HG03558 (cell line): ENCODE data around the gene POLR2J3.
A peak's percentile ranks its signal among the peaks of the same experiment; 100 is the strongest.
"Not testable (repeated sequence)": the region's sequence is repeated elsewhere in the genome, so short reads cannot be mapped to it uniquely, and the experiment has no call there.

Source experiments
- ATAC-seq: cut with Tn5 transposase; IDR thresholded peaks from one replicate; pipeline ENCODE4 v1.9.1; 2021; ENCODE audit warnings: moderate number of reproducible peaks; ENCODE audit not compliant: unreplicated experiment; ENCODE audit errors: extremely low read depth

The POLR2J3 gene

DNA sequence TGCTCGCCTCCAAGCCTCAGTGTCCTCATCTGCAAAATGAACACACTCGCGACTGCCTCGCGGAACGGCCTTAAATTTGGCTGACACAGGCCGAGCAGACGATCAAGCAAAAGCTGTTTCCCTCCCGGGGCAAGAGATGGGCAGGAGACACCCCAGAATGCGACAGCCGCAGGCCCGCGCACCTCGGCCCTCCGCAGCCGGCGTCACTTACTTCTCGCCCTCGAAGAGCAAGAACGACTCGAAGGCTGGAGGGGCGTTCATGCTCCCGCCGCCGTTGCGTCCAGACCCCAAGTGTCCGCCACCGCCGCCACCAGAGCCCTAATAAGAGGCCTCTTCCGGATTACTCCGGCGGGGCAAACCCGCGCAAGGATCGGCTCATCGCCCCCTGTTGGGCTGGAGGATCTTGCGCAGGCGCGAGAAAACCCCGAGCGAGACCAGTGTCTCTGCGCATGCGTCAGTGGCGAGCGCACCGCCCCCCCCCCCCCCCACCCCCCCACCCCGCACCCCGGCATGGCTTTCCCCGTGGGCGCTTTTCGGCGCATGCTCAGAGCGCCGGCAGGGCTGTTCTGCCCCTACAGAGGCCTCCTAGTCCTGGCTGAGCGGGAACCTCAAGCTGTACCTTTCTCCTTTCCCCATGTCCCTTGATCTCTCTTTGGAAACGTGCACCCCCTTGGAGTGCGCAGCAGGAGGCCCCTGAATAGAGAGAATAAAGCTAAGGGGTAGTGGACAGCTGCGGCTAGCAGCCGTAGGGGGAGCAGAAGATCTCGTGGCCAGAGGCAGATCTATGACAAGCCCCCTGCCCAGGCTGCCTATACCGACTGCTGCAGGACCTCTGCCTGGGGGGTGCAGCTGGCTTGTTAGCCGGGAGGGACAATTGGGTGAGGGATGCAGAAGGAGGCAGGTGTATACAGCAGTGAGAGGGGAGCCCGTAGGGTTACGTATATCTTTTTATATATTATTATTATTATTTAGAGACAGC, at the start of gene POLR2J3:
Gene POLR2J3 (minus strand): TSS at position 323 of the 979 bp plus-strand sequence. CDS start 62 bp downstream, at position 261.
- peak; percentile 77 for ATAC-seq

DNA sequence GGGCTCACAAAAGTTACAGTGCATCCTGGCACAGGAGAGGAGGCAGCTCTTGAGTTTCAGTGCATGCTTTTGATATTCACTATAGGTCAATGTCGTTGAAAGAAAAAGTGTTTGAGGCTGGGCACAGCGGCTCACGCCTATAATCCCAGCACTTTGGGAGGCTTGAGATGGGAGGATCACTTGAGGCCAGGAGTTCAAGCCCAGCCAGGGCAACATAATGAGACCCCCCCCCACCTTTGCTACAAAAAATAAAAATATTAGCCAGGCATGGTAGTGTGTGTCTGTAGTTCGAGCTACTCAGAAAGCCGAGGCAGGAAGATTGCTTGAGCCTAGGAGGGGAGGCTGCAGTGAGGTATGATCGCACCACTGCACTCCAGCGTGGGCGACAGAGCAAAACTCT, 45.7 kb upstream of the POLR2J3 start:
- ATAC-seq, result not testable (repeated sequence)

DNA sequence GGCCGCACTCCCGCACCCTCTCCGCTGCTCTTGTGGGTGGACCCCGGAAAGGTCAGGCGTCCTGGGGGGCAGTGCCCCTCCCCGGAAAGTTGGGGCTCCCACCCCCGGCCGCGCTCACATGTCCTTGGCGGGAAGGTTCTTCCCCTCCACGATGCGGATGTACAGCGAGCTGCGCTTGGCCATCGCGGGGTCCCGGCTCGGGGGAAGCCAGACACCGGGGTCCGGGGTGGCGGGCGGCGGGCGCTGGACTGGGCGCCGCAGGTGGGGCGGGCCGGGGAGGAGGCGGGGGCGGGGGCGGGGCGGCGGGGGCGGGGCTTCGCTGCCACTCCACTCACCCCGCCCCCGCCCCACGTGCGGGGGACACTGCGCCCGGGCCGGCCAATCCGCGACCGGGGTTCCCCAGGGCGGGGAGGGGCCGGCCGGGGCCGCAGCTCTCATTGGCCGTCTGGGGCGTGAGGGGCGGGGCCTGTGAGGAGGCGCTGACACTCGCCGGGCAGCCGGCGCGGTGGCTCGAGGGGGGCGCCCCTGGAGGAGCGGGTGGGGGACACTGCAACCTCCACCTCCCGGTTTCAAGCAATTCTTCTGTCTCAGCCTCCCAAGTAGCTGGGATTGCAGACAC, 44.2 kb upstream of the POLR2J3 start, which contains the start of gene RASA4:
Gene RASA4 (minus strand): TSS at position 250 of the 619 bp plus-strand sequence. CDS start 67 bp downstream, at position 183.
- peak; percentile 28 for ATAC-seq

DNA sequence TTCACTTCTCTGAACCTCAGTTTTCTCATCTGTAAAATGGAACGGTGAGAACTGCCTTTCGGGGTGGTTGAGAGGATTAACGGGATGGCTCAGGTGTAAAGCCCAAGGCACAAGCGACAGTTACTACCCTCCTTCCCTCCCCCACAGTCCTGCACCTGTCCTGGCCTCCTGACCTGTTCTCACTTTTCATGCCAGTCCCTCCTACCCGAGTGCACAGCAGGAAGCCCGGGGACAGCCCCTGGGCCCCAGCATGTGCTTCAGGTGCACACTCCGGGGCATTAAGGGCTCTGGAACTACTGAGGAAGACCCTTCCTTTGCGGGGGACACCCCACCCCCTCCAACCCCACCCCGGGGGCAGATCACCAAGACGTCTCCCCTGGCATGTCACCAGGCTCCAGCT, 43.5 kb upstream of the POLR2J3 start:
- not testable (repeated sequence) for ATAC-seq

DNA sequence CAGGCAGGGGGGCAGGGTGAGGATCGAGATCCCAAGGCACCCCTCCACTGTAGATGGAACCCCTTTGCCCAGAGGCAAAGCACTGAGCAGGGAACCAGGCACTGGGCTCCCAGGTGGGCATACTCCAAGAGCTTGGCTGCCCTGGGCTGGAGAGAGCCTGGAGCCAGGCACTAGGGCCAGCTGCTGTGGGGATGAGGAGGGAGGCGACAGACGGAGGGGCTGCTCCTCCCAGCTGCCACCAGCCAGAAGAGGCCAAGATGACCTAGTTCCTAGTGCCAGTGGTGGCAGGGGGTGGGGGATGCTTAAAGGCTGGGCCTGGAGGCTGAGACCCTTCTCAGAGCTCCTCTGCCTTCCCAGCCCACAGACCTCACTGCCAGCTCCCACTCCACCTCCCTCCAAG, 42.5 kb upstream of the POLR2J3 start:
- not testable (repeated sequence) for ATAC-seq

DNA sequence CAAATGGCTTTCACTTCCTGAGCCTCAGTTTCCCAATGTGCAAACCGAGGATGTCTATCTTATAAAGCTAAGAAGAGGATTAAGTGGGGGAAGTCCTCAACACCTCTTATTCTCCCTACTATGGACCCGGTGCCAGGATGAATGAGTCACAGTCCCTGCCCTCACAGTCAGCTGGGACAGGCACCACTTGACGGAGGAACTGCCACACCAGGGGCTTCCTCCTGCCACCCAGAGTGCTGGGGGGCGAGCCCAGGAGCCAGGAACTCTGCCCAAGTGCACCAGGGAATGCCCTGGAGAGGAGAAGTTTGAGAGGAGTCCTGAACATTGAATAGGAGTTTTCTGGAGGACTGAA, 41.9 kb upstream of the POLR2J3 start:
- peak; percentile 16 for ATAC-seq

DNA sequence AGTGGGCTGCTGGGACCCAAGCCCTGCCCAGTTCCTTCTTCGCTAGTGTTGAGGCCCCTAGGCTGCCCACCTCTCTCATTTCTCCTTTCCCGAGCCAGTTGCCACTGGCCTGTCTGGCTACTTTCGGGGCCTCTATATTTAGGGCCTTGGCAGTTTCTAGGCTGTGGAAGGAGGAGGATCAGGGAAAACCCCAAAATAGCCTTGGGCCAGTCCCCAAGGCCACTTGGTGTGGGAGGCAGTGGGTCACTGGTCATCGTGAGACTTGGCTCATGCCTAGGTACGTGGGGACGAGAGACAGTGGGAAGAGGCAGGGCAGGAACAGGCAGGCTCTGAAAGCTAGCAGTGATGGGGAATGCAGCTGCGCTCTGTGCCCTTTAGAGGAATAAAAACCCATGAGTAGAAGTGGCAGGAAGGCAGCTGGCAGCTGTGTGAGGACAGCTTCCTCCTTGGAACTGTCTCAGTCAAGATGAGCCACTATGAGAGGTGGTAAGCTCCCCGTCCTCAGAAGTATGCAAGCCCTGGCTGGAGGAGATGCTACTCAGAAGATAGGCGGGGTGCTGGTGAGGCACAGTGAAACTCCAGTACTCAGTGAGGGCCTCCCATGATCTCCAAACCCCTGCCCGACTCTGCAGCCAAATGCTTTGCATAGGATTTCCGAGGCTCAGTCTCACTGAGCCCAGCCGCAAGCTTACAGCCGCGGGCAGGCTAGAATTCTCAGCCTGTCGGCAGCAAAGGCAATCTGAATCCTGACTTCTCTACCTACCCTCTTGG, 41.4 kb upstream of the POLR2J3 start:
- peak; percentile 38 for ATAC-seq

DNA sequence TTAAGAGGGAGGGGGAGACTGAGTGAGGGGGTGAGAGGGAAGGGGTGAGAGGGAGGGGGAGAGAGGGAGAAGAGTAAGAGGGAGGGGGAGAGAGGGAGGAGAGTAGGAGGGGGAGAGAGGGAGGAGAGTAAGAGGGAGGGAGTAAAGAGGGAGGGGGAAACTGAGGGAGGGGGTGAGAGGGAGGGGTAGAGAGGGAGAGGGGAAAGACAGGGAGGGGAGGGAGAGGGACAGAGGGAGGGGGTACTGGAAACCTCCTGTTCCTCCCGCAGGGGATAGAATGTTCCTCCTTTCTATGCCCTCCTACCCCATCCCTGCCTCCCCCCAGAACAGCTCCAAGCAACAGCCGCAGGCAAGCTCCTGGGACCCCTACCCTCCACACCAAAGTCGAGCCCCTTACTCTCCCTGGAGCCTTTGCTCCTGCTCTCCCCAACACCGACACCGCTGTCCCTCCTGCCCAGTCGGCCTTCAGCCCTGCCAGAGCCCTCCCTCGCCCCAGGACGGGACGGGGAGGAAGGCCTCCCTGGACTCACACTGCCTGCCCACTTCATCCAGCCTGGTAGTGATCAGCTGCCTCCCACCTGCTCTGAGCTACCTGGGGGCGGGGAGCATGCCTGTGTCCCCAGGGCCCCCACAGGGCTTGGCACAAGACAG, 39.4 kb upstream of the POLR2J3 start:
- not testable (repeated sequence) for ATAC-seq

DNA sequence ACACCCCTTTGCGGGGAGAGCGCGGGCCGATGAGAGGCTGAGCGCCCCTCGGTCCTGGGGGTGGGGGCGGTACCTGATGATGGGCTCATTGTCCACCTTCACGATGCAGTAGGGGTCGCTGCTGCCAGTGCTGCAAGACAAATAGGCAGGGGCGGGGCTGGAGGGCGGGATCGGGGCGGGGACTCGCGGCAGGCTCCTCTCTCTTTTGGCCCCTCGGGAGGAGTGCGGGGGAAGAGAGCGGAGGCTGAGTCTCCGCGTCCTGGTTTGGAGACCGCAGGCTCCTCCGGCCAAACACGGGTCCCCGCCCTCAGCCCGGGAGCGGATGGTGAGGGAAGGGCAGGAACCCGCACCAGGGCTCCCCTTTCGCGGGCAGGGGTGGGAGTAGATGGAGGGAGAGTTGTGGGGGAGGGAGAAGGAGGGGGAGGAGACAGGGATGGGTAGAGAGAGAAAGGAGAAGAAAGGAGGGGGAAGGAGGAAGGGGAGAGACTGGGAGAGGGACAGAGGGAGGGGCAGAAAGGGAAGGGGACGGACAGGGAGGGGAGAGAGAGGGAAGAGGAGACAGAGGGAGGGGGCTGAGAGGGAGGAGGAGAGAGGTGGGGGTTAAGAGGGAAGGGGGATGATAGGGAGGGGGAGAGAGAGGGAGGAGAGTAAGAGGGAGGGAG, 38.8 kb upstream of the POLR2J3 start:
- not testable (repeated sequence) for ATAC-seq

DNA sequence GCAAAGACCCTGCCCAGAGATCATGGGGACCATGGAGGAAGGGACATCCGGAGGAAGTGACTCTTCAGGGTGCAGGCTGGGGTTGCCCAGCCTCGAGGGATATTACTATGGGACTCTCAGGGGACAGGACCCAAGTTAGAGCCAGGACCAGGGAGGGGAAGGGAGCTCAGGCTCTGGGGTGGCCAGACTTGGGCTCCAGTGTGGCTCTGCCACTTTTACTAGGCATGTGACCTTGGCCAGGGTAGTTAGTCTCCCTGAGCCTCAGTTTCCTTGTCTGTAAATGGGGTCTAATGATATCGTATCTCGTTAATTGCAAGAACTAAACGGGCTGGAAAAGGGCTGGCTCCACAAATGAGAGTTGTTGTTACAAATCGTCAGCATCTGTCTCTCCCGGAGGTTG, 38.1 kb upstream of the POLR2J3 start:
- not testable (repeated sequence) for ATAC-seq

DNA sequence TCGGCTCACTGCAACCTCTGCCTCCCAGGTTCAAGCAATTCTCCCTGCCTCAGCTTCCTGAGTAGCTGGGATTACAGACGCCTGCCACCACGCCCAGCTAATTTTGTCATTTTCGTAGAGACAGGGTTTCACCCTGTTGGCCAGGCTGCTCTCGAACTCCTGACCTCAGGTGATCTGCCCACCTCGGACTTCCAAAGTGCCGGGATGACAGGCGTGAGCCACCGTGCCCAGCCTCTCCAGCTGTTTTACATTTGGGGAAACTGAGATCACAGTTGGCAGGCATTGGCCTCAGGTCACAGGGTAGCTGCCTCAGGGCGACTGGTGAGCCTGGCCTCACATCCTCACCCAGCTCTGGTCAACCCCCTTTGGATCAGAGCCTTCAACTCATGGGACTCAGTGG, 37.4 kb upstream of the POLR2J3 start:
- not testable (repeated sequence) for ATAC-seq

DNA sequence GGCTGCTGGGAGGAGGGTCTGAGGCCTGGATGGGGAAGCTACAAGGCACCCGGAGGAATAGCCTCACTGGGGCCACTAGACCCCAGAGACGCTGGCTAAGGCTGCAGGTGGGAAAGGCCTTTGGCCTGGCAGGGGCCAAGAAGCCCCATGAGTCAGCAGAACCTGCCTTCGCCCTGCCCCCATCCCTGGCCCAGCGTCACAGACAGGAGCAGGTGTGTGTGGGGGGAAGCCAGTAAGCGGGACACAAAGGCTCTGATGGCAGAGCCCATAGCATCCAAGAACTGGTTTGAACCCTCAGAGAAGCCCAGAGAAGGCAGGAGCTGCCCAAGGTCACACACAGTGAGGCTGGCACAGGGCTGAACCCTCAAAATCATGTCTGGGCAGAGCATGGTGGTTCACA, 34.5 kb upstream of the POLR2J3 start:
- ATAC-seq, result not testable (repeated sequence)

DNA sequence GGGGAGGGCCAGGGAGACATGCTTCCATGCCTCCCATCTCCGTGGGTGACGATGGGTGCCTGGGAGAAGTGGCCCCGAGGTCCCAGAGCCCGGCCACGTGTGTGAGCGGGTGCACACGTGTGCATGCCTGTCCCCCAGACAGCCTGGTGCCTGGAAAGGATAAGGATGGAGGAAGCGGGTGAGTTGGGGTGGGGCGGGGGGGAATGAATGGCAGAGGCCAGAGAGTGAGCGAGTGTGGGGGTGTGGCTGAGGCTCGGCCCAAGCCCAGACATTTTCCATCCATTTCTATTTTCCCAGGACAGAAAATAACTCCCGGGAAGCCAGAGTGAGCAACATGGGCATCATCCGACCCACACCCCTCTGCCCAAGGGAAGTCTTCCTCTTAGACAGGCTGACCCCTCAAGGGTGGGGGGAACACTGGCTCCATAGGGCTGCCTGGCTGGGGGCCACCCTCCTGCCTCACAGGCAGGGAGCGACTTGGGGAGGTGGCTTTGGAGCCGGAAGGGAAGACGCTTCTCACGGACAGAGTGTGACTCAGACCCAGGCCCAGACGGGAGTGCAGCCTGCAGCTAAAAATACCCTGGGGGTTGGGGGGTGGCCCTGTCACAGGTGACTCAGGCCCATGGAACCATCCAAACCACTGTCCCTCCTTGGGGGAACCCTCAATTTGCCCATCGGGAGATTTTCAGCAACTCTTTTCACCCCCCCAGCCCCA, 32.2 kb upstream of the POLR2J3 start:
- not testable (repeated sequence) for ATAC-seq

DNA sequence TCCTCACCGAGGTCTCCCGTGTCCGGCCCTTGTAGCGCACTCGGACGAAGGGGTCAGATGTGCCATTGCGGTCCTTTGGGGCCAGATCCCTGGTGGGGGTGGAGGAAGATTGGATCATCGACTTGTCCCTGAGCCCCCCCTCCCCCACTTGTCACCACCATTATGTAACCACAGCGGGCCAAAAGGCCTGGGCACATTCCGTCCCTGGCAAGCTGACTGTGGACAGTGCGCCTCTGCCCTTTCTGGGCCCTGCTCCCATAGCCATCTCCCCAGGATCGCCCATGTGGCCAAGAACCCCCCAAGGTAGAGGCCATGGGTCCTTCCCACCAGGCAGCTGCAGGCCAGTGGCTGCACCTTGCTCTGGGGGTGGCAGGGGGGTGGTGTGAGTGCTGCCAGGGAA, 29.9 kb upstream of the POLR2J3 start:
- ATAC-seq, result not testable (repeated sequence)

DNA sequence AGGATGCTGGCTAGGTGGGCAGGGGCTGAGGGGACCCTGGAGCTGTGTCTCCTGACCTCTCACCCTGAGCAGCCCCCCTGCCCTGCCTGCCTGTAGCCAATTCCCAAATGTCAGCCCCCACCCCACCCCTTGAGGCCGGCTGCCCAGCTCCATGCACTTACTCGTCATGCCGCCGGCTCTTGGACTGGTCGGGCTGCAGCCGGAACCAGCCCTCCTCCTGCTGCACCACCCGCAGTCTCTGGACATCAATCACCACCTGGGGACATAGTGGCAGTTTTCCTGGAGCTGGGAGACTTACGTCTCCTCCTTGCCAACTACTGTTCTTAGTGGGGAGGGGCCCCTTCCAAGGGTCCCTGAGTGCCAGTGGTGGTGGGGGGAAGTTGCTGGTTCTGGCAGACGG, 27.3 kb upstream of the POLR2J3 start:
- not testable (repeated sequence) for ATAC-seq

DNA sequence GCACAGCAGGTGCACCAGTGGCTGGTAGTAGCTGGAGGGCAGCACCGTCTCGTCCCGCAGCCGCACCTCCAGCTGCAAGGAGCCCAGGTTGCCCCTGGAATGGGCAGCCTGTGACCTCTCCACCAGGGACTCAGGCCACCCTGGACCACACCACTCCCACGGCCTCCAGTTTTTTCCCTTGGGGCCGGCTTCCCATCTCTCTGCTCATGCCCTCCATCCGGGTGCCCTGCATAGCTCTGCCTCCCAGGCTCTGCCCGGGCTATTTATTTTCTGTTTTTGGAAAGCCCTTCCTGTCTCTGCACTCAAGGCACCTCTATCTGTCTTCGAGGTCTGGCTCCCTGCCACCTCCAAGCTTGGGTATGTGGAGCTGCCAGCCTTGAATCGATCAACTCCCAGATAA, 23.7 kb upstream of the POLR2J3 start:
- not testable (repeated sequence) for ATAC-seq

DNA sequence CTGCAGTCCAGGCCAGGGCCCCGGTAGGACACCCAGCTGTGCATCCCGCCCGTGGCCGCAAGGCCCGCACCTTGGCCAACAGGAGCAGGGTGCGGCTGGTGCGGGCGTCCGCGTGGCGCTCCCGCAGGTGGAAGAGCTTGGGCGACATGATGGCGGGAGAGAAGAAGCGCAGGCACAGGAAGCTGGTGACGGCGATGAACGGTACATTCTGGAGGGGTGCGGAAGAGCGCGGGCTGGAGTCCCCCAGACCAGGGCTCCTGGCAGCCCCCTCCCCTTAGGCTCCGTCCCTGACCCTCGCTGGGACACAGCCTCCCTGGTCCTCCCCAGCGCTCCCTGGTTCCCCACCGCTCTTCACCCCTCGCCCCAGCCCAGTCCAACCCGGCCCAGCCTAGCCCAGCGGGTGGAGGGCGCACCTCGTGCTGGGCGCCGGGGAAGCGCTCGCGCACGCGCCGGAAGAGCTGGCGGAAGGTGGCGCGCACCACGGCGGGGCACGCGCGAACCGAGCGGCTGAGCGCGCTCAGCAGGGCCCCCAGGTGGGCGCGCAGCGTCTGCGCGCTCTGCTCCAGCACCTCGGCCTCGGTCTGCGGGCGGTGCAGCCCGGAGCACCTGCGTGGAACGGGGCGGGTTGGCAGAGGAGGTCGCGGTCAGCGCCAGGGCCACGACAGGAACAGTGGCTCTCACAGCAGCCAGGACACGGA, 21.4 kb upstream of the POLR2J3 start:
- peak; percentile 46 for ATAC-seq

DNA sequence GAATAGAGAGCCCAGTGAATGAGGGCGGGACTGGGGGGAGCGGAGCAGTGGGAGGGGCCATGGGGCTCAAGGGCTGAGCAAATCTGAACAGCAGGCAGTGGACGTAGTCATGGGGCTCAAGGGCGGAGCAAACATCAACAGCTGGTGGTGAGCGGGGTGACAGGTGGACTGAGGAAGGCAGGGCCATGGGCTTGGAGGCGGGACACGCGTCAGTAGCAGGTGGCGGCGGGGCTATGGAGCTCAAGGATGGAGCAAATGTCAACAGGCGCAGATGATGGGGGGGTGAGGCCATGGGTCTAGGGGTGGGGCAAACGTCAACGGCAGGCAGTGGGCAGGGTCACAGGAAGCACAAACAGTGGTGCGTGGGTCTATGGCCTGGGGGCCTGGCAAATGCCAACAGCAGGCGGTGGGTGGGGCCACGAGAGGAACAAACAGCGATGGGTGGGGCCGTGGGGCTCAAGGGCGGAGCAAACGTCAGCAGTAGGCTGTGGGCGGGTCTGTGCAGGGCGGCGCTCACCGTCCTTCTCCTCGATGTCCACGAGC, 20.2 kb upstream of the POLR2J3 start:
- peak; percentile 47 for ATAC-seq
